Fibroblast of skin of left biceps (primary cell): ENCODE results near the gene CHD3.

Experiments used
- DNase-seq, 2 experiments: peaks; one replicate each; pipeline ENCODE4 v3.0.0-alpha.2; 2013; ENCODE audit warnings: low read depth in 2 of 2

CHD3 gene

DNA sequence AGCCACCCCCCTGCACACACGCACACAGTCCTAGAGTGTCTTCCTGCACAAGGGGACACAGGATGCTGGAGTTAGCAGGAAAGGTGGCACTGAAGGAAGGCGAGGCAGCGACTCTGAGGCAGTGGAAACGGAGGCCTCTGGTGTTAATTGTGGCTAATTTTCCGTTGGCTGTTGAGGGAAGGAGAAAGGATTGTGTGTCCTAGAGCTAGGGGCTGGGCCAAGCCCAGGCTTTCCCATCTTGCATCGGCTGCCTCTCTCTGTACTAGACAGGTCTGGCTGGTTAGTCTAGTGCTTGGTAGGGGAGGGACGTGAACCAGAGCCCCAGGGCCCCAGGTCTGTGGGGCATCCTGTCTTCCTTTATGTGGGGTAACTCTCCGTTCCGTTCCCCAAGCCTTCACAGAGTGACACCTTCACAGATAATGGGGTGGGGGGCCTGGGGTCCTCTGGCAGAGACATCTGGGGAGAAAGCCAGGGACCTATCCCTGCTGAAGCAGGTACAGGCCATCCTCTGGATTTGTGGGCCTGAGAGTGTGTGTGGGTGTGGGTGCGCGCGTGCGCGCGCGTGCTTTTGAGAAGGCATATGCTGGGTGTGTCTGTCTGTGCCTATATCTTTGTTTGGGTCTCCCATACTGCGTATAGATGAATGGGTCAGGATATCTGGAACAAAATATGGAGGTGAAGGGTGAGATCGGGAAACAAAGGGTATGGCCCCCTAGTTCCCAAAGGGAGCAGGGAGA lies at the start of gene CHD3:
TSS of gene CHD3 (plus strand) at position 606 of the 737 bp plus-strand sequence. CDS start 212 bp downstream, outside the sequence.
- no peak for DNase-seq

DNA sequence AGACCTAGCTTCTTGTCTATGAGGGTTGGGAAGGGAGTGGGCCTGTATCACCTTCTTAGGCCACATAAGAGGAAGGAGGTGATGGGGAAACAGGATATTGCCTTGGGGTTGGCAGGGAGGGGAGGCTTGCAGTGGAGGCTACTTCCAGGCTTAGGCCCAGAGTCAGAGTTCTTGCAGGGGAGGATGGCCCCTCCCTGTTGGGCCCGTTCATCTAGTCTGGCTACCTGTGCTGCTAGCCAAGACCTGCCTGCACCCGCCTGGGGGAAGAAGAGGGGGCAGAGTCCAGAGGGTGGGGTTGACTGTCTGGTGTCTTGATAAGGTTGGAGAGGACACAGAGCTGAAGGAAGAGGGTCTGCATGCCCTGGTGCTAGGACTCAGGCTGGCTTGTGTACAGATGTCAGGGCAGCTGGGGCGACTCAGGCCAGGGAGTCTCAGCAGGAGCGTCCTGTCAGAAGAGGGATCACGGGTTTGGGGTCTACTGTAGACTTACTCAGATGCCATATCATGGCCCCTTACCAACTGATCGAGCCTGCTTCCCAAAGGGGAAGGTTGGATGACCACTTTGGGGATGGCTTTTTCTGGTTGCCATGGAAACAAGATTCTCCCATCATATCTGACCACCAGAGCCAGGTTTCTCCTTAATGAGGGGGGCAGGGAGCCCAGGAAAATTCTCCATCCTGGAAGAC lies 49.3 kb upstream of the CHD3 start:
- no peak for DNase-seq

DNA sequence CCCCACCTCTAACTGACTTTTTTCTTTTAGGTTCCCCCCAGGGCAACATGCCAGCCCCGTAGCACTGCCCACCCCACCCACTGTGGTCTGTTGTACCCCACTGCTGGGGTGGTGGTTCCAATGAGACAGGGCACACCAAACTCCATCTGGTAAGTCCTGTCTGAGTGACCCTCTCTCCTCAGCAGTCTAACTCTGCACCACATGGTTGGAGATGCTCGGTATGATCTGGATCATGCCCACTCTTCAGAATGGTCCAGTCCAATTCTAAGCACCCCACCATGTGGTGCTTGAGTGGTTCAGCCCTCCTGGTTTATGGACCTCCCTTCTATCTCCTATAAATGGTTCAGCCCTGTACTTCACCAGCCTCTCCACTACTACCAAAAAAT lies 48.7 kb upstream of the CHD3 start:
- no peak for DNase-seq

DNA sequence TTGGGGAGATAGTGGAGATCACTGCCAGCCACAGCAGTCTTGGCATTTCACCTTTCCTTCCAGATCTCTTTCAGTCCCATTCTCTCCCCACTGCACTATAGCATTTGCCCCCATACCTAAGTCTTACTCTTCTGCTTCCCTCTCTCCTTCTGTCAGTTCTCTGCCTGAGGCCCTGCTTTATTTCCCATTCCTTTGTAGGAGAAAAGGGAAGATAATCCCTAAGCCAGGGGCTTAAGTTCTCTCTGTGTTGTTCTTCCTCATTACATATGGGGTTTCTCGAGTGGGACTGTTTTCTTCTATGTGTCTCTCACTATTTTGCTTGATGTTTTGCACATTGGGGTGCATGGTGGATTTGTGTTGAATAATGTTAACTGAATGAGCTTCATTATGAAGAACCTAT lies 48.1 kb upstream of the CHD3 start:
- no peak for DNase-seq

DNA sequence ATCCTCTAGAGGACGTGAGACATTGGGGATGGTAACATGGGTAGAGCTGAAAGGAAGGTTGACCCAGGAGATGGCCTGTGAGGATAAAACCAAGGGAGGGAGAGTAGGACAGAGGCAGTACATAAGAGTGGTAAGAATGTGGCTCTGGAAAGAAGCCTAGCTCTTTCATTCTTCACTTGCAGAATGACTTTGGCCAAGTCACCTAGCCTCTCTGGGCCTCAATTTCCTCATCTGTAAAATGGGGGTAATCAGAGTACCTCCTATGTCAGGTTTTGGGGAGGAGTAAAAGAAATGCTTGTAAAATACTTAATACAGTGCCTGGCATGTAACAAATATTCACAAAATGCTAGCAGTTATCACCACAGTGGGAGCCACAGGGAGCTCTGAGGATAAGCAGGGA lies 47.7 kb upstream of the CHD3 start:
- no peak for DNase-seq

DNA sequence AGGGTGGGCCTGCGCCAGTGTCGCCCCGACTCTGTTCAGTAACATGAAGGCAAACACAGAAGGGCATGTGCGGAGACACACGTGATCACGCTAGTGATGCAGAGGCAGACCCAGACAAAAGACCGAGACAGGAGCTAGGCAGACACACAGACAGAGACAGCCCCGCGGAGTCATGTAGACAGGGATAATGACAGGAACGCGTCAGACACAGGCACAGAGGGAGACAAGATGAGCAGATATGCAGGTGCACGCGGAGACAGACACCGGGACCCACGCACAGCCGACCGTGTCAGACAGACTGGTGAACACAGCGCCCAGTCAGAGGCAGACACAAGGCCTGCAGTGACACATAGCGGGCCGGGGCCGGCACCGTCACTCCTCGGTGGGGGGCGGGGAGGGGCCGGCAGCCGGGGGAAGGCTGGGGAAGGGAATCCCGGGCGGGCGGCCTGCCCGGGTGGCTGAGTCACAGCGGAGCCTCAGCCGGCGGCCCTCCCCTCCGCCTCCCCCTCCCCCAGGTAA lies 47.1 kb upstream of the CHD3 start:
- DNase-seq = peak; percentile 75 to 78

DNA sequence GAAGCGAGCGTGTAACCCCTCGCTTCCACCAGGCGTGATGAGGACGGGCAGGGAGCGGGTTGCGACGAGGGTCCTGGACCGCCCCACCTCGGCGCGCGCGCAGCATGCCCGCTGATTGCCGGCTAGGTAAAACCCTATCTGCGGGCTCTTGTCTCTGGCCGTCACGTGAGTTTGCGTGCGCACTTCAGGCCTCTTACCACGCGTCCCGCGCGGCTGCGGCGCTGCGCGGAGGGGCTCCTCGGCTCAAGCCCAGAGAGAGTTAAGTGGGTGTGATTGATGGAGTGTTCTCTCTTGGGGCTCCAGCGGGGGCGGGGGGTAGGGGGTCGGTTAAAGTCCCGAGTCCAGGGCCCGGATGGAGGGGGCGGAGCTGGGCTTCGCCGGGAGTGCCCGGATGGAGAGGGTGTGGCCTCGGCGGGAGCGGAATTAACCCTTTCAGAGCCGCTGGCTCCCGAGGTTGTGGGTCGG lies 46.6 kb upstream of the CHD3 start:
- peak; percentile 67 to 68 for DNase-seq

DNA sequence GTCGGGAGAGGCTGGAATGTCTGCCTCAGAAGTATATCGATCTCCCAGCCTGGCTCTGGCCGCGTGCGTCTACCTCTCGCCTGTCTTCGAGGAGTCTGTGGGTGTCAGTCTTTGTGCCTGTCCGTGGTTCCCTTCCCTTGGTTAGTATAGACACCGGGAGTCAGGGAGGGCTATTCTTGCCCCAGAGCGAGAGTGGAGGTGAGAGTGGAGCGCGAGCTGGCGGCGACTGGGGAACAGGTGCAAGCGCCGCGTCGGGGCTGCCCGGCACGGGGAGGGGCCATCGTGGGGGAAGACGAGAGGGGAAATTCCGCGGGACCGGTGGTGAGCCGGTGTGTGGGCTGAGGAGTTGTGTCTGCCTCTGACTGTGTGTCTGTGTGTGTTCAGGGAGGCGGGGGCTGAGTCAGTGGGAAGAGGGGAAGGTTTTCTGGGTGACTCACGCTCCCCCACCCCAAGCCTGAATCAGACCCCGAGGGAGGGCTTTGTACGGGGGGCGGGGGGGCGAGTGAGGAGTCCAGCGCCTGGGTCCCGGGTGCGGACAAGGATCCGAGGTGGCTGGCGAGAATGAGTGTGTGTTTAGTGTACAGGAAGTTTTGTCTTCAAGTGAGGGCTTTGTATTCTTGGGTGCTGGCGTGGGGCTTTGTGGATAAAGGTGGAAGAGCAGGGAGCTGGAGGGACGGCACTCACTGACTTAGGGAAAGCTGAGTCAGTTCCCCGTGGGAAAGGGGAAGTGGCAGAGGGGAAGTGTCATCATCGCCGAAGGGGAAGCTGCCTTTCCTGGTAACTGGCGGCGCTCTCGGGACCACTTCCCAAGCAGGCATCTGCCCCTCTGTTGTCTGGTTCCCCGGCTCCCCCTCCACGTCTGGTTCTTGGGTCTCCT lies 46.0 kb upstream of the CHD3 start:
- DNase-seq = peak; percentile 69 to 71

DNA sequence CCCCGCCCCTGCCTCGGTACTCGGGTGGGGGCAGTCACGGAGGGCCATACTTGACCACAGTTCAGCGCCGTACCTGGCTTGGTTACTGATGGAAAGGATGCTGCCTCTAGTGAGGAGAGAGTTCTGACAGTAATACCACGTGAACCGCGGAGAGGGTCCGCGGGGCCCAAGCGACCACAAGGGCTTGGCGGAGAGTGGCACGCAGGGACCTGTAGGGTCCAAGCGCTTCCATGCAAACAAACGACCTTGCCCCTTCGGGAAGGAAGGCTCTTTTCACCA lies 45.4 kb upstream of the CHD3 start:
- DNase-seq = no peak

DNA sequence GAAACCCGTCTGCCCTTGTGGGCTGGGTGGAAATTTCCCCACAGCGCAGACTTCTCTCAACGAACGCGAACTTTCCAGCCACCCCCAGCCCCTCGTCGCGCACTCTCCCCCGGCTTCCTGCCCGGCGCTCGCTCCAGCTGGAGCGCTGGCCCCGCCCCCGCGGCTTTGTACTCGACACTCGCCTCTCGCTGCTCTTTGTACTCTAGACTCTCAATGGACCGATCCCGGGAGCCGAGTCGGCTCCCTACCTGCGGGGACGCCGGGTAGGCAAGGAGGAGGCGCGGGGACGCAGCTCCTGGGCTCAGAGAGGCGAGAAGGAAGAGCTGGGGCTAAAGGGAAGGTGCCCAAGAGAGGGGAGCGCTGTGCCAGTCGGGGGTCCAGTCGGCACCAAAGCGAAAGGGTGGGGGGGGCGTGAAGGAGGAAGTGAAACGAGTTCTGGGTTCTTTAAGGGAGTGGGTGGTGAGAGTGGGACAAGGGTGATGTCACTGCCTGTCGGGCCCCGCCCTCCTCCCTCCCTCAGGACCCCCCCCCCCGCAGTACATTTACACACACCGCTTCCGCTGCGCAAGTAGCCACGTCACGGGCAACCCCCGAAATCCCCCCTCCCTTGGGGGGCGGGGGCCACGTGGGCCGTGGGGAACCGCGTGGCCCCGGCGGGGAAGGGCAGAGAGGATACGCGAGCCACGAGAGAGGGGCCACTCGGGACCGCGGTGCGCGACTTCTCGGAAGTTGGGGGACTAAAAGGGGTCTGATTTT lies 44.9 kb upstream of the CHD3 start:
- DNase-seq = no peak

DNA sequence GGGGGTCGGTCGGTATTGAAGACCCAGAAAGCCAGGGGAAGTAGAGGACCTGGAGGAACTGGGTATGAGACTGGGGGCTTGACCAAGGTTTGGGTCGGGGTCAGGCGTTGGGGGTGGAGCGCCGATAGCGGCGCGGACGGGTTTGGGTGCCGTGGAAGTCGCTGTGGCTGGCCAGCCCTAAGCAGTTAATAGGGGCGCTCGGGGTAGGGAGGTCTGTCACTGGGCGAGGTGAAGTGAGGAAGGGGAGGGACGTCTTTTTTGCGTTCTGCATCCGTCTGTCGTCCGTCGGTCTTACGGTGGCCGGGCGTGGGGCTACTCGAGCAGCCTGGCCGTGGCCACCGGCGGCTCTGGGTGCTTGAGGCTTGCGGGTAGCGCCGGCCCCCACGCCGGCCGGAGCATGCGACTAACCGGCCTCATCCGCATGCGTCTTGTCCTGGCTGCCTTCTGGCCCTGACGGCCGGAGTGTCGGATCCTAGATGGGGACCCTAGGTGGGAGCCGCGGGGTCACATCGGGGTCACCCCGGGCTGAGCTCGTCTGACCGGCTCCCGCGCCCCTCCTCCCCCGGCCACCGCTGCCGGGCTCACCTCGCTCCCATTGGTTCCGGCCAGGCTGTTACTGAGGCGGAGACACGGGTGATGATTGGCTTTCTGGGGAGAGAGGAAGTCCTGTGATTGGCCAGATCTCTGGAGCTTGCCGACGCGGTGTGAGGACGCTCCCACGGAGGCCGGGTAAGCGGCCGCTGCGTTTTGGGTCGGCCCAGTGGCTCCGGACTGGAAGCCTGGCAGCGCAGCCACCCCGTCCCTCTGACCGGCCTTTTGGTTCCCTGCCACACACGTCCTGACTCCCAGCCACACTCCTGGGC lies 44.1 kb upstream of the CHD3 start:
- peak; percentile 73 to 74 for DNase-seq

DNA sequence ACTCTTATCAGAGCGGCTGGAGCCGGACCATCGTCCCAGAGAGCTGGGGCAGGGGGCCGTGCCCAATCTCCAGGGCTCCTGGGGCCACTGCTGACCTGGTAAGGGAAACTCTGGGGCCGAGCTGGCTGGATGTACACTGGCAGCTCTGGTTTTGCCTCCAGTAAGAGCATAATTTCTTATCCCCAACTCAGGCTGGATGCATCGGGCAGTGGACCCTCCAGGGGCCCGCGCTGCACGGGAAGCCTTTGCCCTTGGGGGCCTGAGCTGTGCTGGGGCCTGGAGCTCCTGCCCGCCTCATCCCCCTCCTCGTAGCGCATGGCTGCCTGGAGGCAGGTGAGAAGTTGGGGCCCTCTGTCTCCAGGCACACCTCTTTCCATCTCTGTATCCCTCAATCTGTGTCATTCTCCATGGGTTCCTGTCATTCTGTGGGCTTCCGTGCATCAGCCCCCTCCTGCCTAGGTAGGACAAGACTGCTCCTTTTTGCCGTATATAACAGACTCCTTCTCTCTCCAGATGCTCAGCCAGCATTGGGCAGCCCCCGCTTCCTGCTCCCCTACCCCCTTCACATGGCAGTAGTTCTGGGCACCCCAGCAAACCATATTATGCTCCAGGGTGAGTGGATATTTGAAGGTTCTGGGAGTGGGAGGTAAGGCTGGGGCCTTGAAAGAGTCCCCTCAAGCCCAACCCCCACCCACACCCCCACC lies 43.1 kb upstream of the CHD3 start:
- no peak for DNase-seq

DNA sequence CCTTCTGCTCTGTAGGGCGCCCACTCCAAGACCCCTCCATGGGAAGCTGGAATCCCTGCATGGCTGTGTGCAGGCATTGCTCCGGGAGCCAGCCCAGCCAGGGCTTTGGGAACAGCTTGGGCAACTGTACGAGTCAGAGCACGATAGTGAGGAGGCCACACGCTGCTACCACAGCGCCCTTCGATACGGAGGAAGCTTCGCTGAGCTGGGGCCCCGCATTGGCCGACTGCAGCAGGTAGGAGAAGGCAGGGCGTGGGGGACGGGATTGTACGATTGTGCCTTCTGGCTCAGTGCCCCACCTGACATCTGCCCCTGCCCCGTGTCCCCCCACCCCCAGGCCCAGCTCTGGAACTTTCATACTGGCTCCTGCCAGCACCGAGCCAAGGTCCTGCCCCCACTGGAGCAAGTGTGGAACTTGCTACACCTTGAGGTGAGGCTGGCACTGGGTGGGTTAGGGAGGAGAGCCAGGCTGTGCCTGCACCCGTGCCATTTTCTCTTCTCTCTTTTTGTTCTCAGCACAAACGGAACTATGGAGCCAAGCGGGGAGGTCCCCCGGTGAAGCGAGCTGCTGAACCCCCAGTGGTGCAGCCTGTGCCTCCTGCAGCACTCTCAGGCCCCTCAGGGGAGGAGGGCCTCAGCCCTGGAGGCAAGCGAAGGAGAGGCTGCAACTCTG lies 42.4 kb upstream of the CHD3 start:
- no peak for DNase-seq

DNA sequence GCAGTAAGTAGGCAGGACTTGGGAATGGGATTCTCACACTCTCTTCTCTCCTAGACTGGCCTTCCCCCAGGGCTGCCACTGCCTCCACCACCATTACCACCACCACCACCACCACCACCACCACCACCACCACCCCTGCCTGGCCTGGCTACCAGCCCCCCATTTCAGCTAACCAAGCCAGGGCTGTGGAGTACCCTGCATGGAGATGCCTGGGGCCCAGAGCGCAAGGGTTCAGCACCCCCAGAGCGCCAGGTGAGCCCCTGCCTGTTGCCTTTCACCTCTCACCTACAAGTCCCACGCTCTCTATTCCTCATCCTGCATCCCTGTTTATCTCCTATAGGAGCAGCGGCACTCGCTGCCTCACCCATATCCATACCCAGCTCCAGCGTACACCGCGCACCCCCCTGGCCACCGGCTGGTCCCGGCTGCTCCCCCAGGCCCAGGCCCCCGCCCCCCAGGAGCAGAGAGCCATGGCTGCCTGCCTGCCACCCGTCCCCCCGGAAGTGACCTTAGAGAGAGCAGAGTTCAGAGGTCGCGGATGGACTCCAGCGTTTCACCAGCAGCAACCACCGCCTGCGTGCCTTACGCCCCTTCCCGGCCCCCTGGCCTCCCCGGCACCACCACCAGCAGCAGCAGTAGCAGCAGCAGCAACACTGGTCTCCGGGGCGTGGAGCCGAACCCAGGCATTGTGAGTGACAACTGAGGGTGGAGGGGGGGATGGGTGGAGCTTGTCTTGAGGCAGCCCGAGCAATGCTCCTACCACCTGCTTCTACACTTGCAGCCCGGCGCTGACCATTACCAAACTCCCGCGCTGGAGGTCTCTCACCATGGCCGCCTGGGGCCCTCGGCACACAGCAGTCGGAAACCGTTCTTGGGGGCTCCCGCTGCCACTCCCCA lies 41.6 kb upstream of the CHD3 start:
- no peak for DNase-seq

DNA sequence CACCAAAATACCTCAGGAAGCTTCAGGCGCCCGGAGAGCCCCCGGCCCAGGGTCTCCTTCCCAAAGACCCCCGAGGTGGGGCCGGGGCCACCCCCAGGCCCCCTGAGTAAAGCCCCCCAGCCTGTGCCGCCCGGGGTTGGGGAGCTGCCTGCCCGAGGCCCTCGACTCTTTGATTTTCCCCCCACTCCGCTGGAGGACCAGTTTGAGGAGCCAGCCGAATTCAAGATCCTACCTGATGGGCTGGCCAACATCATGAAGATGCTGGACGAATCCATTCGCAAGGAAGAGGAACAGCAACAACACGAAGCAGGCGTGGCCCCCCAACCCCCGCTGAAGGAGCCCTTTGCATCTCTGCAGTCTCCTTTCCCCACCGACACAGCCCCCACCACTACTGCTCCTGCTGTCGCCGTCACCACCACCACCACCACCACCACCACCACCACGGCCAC lies 40.4 kb upstream of the CHD3 start:
- DNase-seq = no peak

DNA sequence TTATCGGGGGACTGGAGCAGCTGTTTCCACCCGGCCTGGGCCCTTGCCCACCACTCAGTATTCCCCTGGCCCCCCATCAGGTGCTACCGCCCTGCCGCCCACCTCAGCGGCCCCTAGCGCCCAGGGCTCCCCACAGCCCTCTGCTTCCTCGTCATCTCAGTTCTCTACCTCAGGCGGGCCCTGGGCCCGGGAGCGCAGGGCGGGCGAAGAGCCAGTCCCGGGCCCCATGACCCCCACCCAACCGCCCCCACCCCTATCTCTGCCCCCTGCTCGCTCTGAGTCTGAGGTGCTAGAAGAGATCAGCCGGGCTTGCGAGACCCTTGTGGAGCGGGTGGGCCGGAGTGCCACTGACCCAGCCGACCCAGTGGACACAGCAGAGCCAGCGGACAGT lies 39.9 kb upstream of the CHD3 start:
- no peak for DNase-seq

DNA sequence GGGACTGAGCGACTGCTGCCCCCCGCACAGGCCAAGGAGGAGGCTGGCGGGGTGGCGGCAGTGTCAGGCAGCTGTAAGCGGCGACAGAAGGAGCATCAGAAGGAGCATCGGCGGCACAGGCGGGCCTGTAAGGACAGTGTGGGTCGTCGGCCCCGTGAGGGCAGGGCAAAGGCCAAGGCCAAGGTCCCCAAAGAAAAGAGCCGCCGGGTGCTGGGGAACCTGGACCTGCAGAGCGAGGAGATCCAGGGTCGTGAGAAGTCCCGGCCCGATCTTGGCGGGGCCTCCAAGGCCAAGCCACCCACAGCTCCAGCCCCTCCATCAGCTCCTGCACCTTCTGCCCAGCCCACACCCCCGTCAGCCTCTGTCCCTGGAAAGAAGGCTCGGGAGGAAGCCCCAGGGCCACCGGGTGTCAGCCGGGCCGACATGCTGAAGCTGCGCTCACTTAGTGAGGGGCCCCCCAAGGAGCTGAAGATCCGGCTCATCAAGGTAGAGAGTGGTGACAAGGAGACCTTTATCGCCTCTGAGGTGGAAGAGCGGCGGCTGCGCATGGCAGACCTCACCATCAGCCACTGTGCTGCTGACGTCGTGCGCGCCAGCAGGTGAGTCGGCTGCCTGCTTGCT lies 39.3 kb upstream of the CHD3 start:
- DNase-seq = no peak
